Fibroblast of skin of back (primary cell): Measurements from ENCODE around the gene ACTG1.
A peak's percentile ranks its signal among the peaks of the same experiment; 100 is the strongest.
"Not testable (repeated sequence)": the region's sequence is repeated elsewhere in the genome, so short reads cannot be mapped to it uniquely, and the experiment has no call there.

Source experiments
- DNase-seq: peaks from one replicate; pipeline ENCODE4 v3.0.0-alpha.2; 2013

ACTG1 gene

GRCh38 chr17:81532490-81533287, 20.1 kb upstream of the ACTG1 start:
- no peak for DNase-seq

GRCh38 chr17:81531998-81532404, 19.4 kb upstream of the ACTG1 start:
- DNase-seq: not testable (repeated sequence)

GRCh38 chr17:81531013-81531412, 18.4 kb upstream of the ACTG1 start:
- DNase-seq: not testable (repeated sequence)

GRCh38 chr17:81529437-81529803, 16.8 kb upstream of the ACTG1 start:
- no peak for DNase-seq

- DNase-seq: no peak
Observed at GRCh38 chr17:81528651-81529436, 16.2 kb upstream of the ACTG1 start.

- DNase-seq: no peak
Observed at GRCh38 chr17:81528384-81528650, 15.7 kb upstream of the ACTG1 start.

- no peak for DNase-seq
Observed at GRCh38 chr17:81527591-81528383, 15.2 kb upstream of the ACTG1 start, which contains the start of gene FSCN2. Gene FSCN2, plus strand, starts transcription at chr17:81528377. Its CDS starts 155 bp downstream, at chr17:81528532.

- DNase-seq: no peak
Observed at GRCh38 chr17:81526662-81527571, 14.3 kb upstream of the ACTG1 start.

GRCh38 chr17:81524865-81525159, 12.2 kb upstream of the ACTG1 start:
- no peak for DNase-seq

- no peak for DNase-seq
Observed at GRCh38 chr17:81524039-81524864, 11.7 kb upstream of the ACTG1 start.

GRCh38 chr17:81523402-81524038, 10.9 kb upstream of the ACTG1 start:
- DNase-seq: peak; percentile 38

GRCh38 chr17:81522491-81523401, 10.1 kb upstream of the ACTG1 start:
- DNase-seq: peak; percentile 48

GRCh38 chr17:81520021-81520901, 7.7 kb upstream of the ACTG1 start:
- DNase-seq: no peak

GRCh38 chr17:81519284-81520020, 6.9 kb upstream of the ACTG1 start:
- DNase-seq: peak; percentile 44

- peak; percentile 45 for DNase-seq
Observed at GRCh38 chr17:81518785-81519283, 6.2 kb upstream of the ACTG1 start.

GRCh38 chr17:81518113-81518784, 5.7 kb upstream of the ACTG1 start:
- no peak for DNase-seq
